ENCODE data around the gene SAMD4B. TPM values are rescaled to one million over a fixed set of nuclear protein-coding genes. Genes with fewer than 3 reads are reported as not detected.

Gene SAMD4B
- total and polyA plus RNA-seq, 2 of the 8 experiments (the other 6 are each of a cell fraction or from before 2014, with no cell fraction given): 137 to 158 TPM

DNA sequence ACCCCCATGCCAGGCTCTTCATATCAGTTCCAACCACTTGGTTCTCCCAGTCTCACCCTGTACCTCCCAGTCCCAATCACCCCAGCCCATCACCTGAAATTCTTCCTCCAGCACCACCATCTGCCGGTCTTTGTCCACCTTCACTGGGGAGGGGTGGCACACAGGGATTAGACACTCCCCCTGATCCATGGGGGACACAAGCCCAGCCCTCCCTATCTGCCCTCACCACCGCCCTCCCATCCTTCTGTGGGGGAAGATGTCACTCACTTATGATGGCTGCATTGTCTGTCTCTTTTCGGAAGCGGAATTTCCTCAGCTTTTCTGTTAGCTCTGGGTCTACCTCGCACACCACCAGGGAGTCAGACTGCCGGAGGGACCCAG lies 7.1 kb upstream of the SAMD4B start:
- no peak overlapping the region for H3K9ac ChIP-seq (replicated peaks in 1 of 4; ENCODE audit: extremely low read depth in 1 of 4, low read depth in 3 of 4, low read length in 3 of 4)
- H3K23me2 ChIP-seq (ENCODE audit: low read depth, low read length): no peaks in the 10 kb centered on the region
- H3K4me1 ChIP-seq (replicated peaks in 1 of 4; ENCODE audit: control insufficient read depth in 3 of 4, insufficient read depth in 4 of 4, low read length in 3 of 4): peaks cover 0 to 3% (median 0%) of the 10 kb centered on the region in 4 experiments; a peak in 3 of 7 replicates
- H3K79me1 ChIP-seq (ENCODE audit: low read depth, low read length): no peaks in the 10 kb centered on the region
- H3K36me3 ChIP-seq (ENCODE audit: control insufficient read depth in 2 of 4, insufficient read depth in 4 of 4, low read length in 3 of 4): no peaks in the 10 kb centered on the region
- no peak overlapping the region for H3K4ac ChIP-seq (replicated peaks; ENCODE audit: insufficient read length, low read depth, low read length)
- FAIRE-seq: no peak
- no peak overlapping the region for H3K27ac ChIP-seq (ENCODE audit: low read depth, low read length)
- no peak overlapping the region for H2AK5ac ChIP-seq (ENCODE audit: low read depth, low read length)
- H3K23ac ChIP-seq (ENCODE audit: insufficient read length): no peak overlapping the region
- H3K27me3 ChIP-seq (replicated peaks in 1 of 4; ENCODE audit: control insufficient read depth in 3 of 4, extremely low read depth in 1 of 4, insufficient read depth in 3 of 4, low read length in 3 of 4): no peaks in the 10 kb centered on the region; a peak in 1 of 7 replicates
- H2BK5ac ChIP-seq (ENCODE audit: low read depth, low read length): no peak overlapping the region; the same call in 1 of the 2 replicates
- H2BK15ac ChIP-seq (ENCODE audit: low read length): no peak overlapping the region
- H2BK20ac ChIP-seq (ENCODE audit: low read length): no peak overlapping the region
- H3K4me3 ChIP-seq (ENCODE audit: extremely low read depth in 1 of 4, insufficient read depth in 2 of 4, low read depth in 3 of 4, low read length in 4 of 4): no peak overlapping the region
- WGBS, 2 experiments (ENCODE audit: extremely low coverage in 1 of 2, insufficient coverage in 1 of 2, insufficient read length in 1 of 2, insufficient replicate concordance in 2 of 2, low coverage in 1 of 2, low lambda C conversion rate in 2 of 2, missing lambda C conversion rate in 1 of 2): 87% methylated on average over 6 of the region's 6 CpGs; no CpG with 5 or more reads in 1 of the 2 experiments
- CTCF ChIA-PET (ENCODE audit: partially characterized antibody): interaction anchor here (0.8 to 11.7 kb wide), 3 partner anchors 11 to 159 kb away, joined by 3 to 85 read pairs (median 3); no protein-coding TSS in a partner anchor
- H4K5ac ChIP-seq (ENCODE audit: insufficient read length, low read depth, low read length): no peak overlapping the region
- no peak overlapping the region for H3K18ac ChIP-seq (ENCODE audit: extremely low read depth, low read length)
- H2BK12ac ChIP-seq (ENCODE audit: low read depth, low read length): no peak overlapping the region
- H4K20me1 ChIP-seq (replicated peaks in 1 of 2; ENCODE audit: control insufficient read depth in 1 of 2, insufficient read depth in 2 of 2, low read length in 2 of 2): no peaks in the 10 kb centered on the region
- no peak overlapping the region for H3K14ac ChIP-seq (ENCODE audit: insufficient read length)
- no peak overlapping the region for H4K91ac ChIP-seq (replicated peaks; ENCODE audit: insufficient read length, low read length)
- no peaks in the 10 kb centered on the region for H3K79me2 ChIP-seq (ENCODE audit: control insufficient read depth in 1 of 2, insufficient read depth in 2 of 2, low read length in 2 of 2)
- H3K56ac ChIP-seq (replicated peaks; ENCODE audit: insufficient read length, low read depth, low read length): no peak overlapping the region
- H3K9me3 ChIP-seq (ENCODE audit: insufficient read depth in 2 of 2, low read depth in 1 of 2, low read length in 1 of 2): no peaks in the 10 kb centered on the region
- H2BK120ac ChIP-seq (replicated peaks; ENCODE audit: low read depth, low read length): no peak overlapping the region
- POLR2A ChIA-PET (ENCODE audit: partially characterized antibody): interaction anchor here (1.2 kb wide), 1 partner anchor 17 kb away, joined by 3 read pairs; no protein-coding TSS in a partner anchor
- DNase-seq (ENCODE audit: low read depth in 1 of 2, low spot score in 2 of 2): no peak
- H4K8ac ChIP-seq (ENCODE audit: extremely low read depth, insufficient read depth, low read length): peak overlapping the region; percentile 28; the same call in 1 of the 2 replicates
- no peak overlapping the region for H3K4me2 ChIP-seq (ENCODE audit: insufficient read depth in 1 of 2, low read depth in 2 of 2, low read length in 2 of 2)
- no peak overlapping the region for H2AFZ ChIP-seq (ENCODE audit: low read length)
- TF ChIP-seq RXRA (IDR thresholded peaks at IDR 0.05; ENCODE audit: insufficient read depth, low read depth, low read length) (no peak), RAD21 (IDR thresholded peaks at IDR 0.05 in 1 of 2, conservative IDR thresholded peaks at IDR 0.05 in 1 of 2; ENCODE audit: low read depth in 2 of 2, low read length in 2 of 2) (no peak), NANOG (IDR thresholded peaks at IDR 0.05; ENCODE audit: insufficient read depth, low read depth, low read length, poor library complexity, severe bottlenecking) (no peak)

Data from H1 (cell line).